ENCODE measurements around the gene HOOK2.

The HOOK2 gene

DNA sequence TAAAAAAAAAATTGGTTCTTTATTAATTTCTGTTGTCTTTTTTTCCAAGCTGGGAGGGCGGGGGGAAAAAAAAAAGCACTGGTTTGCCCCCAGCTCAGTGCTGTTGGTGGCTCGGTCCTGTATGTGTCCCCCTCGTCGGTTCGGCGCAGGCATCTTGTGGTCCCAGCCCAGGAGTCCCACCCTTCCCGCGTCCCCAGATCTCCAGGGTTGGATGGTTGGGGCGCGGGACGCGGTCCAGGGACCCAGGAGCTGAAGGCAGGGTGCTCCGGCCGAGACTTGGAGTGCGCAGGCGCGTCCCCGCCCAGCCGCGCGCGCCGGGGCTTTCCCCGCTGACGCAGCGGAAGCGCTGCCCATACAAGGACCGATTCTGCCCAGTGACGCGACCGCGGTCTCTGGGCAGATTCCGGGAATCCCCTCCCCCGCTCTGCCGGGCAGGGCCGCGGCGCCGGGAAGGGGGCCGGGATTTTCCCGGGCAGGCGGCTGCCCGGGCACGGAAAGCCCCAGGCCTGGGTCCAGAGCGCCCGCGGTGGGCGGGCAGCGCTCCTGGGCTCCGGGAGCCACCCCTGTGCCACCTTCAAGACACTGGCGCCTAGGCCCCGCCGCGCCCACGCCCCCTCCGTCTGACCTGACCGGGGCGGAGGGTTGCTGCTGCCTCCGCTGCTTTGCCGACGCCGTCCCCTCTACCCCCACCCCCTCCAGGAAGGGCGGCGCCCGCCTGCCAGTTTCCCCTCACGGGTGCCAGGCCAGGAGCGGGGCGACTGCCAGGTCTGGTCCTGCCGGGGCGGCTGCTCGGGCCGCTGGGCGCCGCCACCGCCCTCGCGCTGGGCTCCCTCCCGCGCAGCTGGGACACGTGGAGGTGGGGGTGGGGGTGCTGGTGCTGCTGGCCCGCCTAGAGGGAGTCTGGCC is 18.2 kb upstream of the HOOK2 start:
- DNase-seq, result peak; percentile 94

DNA sequence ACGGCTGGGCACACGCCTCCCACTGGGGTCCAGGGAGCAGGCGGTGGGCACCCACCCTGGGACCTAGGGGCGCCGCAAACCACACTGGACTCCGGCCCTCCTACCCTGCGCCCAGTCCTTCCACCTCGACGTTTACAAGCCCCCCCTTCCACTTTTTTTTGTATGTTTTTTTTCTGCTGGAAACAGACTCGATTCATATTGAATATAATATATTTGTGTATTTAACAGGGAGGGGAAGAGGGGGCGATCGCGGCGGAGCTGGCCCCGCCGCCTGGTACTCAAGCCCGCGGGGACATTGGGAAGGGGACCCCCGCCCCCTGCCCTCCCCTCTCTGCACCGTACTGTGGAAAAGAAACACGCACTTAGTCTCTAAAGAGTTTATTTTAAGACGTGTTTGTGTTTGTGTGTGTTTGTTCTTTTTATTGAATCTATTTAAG is 17.5 kb upstream of the HOOK2 start:
- no peak for DNase-seq

DNA sequence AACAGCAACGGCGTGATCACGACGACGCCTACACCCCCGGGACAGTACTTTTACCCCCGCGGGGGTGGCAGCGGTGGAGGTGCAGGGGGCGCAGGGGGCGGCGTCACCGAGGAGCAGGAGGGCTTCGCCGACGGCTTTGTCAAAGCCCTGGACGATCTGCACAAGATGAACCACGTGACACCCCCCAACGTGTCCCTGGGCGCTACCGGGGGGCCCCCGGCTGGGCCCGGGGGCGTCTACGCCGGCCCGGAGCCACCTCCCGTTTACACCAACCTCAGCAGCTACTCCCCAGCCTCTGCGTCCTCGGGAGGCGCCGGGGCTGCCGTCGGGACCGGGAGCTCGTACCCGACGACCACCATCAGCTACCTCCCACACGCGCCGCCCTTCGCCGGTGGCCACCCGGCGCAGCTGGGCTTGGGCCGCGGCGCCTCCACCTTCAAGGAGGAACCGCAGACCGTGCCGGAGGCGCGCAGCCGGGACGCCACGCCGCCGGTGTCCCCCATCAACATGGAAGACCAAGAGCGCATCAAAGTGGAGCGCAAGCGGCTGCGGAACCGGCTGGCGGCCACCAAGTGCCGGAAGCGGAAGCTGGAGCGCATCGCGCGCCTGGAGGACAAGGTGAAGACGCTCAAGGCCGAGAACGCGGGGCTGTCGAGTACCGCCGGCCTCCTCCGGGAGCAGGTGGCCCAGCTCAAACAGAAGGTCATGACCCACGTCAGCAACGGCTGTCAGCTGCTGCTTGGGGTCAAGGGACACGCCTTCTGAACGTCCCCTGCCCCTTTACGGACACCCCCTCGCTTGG is 16.9 kb upstream of the HOOK2 start:
- DNase-seq, result peak; percentile 81

DNA sequence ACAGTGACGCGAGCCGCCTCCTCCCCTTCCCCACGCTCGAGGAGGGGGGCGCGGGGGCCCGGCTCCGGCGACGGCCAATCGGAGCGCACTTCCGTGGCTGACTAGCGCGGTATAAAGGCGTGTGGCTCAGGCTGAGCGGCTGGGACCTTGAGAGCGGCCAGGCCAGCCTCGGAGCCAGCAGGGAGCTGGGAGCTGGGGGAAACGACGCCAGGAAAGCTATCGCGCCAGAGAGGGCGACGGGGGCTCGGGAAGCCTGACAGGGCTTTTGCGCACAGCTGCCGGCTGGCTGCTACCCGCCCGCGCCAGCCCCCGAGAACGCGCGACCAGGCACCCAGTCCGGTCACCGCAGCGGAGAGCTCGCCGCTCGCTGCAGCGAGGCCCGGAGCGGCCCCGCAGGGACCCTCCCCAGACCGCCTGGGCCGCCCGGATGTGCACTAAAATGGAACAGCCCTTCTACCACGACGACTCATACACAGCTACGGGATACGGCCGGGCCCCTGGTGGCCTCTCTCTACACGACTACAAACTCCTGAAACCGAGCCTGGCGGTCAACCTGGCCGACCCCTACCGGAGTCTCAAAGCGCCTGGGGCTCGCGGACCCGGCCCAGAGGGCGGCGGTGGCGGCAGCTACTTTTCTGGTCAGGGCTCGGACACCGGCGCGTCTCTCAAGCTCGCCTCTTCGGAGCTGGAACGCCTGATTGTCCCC is 16.1 kb upstream of the HOOK2 start, which contains the start of gene JUNB:
Gene JUNB, plus strand, starts transcription at position 142 of the 706 bp plus-strand sequence. Its CDS starts 286 bp downstream, at position 428.
- DNase-seq, result peak; percentile 98

DNA sequence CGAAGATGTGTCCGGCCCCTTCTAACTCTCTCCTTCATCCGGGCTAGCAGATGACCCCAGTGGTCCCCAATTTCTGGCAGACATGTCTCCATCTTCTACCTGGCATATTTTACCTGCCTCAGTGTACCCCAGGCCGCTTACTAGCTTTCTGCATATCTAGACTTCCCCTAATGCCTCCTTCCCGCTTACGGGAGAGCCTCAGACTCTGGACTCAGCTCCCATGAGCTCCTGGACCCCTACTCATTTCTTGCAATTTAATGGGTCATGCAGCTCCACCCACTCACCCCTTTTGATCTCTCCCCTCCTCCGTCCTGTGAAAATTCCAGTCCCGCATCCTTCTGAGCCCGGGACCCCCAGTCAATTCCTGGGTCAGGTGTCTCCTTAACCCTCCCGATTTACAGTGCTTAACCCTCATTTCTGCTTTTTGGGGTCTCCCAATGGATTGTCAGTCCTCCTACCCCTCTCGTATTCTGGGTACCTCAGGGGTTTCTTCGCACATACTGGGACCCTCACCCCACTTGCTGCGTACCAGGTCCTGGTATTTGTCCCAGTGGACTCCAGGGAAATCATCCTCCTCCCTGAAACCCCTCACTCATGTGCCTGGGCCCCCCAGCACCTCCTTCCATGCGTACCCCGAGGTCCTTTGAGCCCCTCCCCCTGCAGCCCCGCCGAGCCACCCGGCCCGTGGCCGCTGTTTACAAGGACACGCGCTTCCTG is 15.4 kb upstream of the HOOK2 start:
- DNase-seq, result peak; percentile 45

DNA sequence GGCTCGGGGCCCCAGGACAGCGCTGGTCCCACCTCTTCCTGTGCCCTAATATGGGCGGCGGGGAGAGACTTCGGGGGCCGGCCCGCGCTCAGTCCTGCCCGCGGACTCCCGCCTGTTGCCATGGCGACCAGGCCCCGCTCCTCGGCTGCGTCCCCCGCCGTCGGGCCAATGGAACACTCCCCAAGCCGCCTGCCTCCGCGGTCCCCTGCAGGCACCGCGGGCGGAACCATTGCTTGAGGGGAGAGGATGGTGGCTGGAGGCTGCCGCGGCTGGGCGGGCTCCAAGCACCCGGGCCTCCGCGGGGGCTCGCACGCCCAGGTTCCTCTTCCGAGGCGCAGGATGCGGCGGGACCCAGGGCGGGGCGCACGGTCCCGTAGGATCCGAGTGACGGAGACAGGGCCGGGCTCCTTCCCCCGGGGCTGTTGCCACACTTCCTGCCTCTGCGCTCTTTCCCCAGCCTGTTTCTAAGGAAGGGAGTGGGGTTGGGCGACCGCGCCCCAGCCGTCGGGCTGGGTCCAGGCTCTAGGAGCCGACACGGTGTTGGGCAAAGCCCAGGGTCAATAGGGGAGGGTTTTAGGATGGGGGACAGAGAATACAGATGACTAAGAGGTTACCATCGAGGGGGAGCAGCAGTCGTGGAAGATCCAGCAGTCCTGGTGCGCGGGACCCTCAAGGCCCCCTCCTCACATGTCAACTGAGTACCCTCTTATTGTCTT is 14.7 kb upstream of the HOOK2 start:
- DNase-seq, result peak; percentile 97

DNA sequence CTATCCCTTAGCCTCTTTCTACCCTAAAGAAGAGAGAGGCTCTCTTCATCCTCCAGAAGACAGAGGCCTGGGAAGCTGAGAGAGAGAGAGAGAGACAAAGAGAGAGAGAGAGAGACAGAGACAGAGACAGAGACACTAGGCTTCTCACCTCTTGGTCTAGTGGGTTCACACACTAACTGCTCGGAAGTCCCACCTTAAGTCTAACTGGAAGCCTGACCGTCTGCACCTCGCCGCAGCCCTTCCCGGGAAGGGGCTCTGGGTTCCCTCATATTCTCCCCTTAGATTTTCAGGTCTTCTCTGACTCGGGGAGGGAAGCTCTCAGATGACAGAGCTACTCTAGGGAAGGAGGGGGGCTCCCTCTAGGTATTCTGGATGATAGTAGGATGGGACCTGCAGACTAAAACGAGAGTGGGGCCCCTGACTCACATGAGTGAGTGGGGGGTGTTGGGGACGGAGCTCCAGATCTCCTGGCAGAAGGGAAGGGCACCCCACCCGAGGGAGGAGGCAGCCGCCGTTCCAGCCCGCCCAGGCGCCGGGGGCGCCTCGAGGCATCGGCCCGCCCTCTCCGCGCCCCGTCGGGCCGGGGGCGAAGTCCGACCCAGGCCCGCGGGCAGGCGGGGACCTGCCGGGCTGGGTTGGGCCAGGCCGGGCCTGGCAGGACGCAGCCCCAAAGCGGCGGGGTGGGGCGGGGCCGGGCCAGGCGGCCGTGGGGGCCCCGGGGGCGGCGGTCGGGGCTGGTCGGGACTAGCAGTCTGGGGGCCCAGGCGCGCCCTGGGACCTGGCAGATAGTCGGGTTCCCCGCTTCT is 13.9 kb upstream of the HOOK2 start:
- DNase-seq, result peak; percentile 64

DNA sequence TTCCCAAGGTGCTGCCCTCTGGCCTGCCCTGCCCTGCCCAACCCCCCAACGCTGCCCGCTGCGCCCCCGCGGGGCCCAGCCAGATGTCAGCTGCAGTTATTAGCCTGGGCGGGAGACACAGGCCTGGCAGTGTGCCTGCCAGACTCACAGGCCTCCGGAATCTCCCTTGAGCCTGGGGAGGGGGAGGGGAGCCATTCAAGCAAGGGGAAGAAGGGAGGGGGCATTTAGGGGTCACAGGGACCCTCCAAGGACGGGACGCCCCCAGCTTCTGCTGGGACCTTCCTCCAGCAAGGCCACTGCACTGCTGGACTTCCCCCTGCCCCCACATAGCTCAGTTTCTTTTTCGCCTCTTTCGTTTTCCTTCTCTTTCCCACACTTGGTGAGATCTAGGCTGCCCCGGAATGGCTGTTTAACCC is 13.3 kb upstream of the HOOK2 start:
- DNase-seq, result peak; percentile 69

DNA sequence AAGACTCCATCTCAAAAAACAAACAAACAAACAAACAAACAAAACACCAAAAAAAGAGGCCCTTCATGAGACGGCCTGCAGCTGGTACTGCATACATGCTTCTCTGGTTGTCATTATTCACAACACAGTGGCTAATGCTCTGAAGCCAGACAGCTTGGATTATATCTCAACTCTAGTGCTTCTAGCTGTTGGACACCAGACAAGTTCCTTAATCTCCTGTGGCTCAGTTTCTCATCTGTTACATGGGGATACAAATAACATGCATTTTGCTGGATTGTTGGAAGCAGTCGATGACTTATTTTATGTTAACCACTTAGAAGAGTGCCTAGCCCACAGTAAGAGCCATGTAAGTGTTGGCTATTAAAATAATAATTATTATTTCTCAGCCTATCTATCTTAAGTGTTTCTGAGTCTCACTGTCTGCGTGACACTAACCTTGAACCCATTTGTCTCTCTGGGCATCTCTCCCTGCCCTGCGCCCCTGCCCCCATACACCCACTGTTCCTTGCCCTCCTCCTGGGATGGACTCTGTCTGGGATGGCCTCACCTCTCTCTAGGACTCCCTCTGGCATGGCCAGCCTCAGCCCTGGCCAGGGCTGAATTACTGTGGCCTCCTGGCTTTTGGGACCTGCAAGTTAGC is 12.8 kb upstream of the HOOK2 start:
- DNase-seq, result no peak

DNA sequence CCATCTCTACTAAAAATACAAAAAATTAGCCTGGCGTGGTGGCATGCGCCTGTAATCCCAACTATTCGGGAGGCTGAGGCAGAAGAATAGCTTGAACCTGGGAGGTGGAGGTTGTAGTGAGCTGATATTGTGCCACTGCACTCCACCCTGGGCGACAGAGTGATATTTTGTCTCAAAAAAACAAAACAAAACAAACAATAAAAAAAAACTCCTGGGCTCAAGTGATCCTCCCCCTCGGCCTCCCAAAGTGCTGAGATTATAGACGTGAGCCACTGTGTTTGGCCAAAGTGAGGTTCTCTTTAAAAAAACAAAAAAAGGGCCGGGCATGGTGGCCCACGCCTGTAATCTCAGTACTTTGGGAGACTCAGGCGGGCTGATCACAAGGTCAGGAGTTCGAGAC is 12.1 kb upstream of the HOOK2 start:
- no peak for DNase-seq

DNA sequence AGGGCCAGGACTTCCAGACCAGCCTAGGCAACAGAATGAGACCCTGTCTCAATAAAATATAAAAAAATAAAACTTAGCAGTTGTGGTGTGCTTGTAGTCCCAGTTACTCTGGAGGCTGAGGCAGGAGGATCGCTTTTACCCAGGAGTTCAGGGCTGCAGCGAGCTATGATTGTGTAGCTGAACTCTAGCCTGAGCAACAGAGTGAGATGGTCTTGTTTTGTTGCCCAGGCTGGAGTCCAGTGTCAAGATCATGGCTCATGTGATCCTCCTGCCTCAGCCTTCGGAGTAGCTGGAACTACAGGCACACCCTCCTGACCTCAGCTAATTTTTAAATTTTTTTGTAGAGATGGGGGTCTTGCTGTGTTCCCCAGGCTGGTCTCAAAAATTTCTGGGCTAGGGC is 11.6 kb upstream of the HOOK2 start:
- no peak for DNase-seq

DNA sequence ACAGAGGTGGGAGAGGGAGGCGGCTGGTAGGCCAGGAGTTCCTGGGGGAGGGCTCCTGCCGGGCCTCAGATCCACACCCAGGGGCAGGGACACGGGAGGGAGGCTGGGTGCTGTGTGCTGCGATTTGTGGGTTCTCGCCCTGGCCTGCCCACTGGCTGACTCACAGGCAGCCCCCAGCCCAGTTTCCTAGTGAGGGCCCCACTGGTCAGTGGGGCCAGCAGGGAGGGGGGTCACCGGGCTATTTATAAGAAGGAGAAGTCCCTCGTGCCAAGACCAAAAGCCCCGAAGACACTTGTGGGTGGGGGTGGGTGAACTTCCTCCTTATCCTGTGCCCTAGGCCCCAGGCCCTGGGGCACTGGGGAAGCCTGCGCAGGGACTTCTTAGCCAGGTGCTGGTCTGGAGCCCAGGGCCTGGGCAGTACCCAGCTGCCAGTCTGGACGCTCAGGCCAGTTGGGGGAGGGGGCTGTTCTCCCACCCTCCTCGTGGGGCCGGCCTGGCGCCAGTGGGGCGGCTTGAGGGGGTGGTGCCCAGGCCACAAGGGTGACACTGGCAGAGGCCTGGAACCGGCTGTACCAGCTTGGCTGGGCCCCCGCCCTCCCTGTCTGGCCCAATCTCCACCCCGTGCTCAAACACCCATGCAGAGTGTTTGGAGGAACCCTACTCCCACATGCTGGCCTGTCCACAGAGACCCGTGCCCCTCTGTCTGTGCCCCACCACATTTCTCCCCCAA is 11.0 kb upstream of the HOOK2 start:
- peak; percentile 33 for DNase-seq

DNA sequence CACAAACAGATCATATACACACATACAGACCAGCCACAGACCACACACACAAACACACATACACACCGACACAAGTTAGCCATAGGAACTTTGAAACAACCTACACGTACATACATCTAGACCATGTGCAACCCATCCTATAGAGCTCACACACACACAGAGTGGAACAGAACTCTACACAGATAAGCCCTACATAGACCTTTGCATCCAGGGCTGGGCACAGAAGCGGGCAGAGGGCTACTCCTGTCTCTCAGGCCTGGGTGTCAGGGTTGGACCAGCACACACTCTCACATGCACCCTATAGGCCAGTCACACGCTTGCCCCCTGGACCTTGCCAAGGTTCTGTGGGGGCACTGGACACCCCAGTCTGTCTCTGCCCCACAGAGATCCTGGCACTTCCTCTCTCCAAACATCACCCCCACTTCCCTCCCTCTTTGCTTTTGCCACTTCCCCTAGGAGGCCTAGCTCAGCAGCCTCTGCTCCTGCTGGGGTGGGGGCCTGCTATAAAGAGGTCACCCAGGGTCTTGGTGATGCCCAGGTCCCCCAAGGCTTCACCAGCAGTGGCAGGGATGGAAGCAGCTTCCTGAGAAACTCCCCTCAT is 10.2 kb upstream of the HOOK2 start:
- DNase-seq, result peak; percentile 37

DNA sequence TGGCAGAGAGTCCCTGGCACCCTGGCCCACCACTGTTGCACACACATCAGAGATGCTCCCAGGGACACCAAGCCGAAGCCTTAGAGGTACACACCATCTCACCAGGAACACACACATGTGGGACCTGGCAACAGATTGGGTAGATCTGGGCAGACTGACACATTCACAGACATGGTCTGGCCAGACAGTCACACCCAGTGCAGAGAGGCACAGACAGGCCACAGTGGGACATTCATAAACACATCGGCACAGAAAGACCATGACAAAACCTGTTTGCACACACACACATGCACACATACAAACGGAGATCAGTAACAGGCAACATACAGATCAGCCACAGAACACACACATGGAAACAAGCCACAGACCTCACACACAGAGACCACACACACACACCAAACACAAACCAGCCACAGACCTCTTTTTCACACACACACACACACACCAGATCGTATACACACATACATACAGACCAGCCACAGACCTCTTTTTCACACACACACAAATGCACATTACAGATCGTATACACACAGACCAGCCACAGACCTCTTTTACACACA is 9.6 kb upstream of the HOOK2 start:
- DNase-seq, result peak; percentile 53

DNA sequence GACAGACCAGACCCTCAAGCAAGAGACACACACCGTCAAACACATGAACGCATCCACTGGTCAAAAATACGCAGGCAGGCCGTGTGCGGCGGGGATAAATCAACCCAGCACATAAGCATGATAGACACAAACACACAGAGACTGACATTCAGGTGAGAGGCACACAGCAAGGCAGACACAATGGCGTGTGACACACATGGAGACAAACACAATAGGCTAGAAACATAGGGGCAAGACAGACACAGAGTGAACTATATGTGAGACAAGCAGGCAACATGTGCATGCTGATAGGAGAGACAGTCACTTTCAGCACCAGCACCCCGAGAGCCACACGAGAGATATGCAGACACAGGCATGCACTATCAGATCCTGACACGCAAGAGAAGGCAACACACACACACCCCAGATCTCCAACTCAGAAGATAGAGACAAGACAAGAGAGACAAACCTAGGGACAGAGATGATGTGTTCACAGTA is 9.1 kb upstream of the HOOK2 start:
- no peak for DNase-seq

DNA sequence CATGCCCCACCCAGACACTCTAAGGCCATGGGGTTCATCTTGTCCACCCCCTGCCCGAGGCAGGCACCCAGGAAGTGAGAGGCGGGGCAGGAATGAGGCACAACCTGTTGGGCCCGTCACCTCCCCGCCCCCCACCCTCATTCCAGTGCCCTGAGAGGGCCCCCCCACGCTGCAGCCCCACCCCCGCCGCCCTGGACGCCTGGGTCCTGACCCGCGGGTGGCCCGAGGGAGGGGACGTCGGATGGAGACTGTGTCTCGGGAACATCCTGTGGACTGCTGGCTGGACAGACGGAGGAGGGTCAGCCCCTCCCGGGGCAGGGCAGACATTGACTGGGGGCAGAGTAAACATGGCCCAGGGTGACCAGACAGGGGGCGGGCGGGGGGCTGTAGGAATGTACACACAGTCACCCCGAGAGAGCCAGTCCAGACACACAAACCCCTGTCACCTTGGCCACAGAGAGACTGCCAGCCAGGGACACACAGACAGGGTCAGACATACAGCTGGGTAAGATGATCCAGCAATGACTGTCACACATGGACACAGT is 8.6 kb upstream of the HOOK2 start:
- DNase-seq, result peak; percentile 58

DNA sequence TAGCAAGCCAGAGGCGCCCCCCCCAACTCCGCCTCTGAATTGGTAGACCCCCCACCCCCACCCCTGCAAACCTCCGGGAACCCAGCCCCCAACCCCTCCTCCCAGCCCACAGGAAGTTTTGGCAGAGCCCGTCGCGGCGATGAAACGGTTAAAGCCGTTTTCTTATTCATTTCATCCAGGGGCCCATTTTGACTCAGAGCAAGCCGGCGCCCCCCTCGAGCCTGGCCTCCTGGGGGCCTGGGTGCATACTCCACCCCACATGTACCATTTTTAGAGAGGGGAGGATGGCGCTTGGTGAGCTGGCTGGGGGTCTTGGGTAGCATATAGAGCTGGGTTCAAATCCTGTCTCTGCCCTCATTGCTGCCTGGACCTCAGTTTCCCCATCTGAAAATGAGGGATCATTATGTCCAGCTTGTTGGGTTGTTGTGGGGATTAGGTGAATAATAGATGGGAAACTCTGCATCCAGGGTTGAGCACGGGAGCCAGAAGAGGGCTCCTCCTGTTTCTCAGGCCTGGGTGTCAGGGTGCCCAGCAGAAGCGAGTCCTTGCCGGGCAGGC is 8.0 kb upstream of the HOOK2 start:
- DNase-seq, result no peak
